ENCODE data around the gene SEC31A. TPM values are rescaled to one million over a fixed set of nuclear protein-coding genes. Genes with fewer than 3 reads are reported as not detected.

The SEC31A gene
- total and polyA plus RNA-seq, 2 experiments from 2014 or later, result 91.0 to 98.8 TPM

- TF ChIP-seq, protein P1, sequence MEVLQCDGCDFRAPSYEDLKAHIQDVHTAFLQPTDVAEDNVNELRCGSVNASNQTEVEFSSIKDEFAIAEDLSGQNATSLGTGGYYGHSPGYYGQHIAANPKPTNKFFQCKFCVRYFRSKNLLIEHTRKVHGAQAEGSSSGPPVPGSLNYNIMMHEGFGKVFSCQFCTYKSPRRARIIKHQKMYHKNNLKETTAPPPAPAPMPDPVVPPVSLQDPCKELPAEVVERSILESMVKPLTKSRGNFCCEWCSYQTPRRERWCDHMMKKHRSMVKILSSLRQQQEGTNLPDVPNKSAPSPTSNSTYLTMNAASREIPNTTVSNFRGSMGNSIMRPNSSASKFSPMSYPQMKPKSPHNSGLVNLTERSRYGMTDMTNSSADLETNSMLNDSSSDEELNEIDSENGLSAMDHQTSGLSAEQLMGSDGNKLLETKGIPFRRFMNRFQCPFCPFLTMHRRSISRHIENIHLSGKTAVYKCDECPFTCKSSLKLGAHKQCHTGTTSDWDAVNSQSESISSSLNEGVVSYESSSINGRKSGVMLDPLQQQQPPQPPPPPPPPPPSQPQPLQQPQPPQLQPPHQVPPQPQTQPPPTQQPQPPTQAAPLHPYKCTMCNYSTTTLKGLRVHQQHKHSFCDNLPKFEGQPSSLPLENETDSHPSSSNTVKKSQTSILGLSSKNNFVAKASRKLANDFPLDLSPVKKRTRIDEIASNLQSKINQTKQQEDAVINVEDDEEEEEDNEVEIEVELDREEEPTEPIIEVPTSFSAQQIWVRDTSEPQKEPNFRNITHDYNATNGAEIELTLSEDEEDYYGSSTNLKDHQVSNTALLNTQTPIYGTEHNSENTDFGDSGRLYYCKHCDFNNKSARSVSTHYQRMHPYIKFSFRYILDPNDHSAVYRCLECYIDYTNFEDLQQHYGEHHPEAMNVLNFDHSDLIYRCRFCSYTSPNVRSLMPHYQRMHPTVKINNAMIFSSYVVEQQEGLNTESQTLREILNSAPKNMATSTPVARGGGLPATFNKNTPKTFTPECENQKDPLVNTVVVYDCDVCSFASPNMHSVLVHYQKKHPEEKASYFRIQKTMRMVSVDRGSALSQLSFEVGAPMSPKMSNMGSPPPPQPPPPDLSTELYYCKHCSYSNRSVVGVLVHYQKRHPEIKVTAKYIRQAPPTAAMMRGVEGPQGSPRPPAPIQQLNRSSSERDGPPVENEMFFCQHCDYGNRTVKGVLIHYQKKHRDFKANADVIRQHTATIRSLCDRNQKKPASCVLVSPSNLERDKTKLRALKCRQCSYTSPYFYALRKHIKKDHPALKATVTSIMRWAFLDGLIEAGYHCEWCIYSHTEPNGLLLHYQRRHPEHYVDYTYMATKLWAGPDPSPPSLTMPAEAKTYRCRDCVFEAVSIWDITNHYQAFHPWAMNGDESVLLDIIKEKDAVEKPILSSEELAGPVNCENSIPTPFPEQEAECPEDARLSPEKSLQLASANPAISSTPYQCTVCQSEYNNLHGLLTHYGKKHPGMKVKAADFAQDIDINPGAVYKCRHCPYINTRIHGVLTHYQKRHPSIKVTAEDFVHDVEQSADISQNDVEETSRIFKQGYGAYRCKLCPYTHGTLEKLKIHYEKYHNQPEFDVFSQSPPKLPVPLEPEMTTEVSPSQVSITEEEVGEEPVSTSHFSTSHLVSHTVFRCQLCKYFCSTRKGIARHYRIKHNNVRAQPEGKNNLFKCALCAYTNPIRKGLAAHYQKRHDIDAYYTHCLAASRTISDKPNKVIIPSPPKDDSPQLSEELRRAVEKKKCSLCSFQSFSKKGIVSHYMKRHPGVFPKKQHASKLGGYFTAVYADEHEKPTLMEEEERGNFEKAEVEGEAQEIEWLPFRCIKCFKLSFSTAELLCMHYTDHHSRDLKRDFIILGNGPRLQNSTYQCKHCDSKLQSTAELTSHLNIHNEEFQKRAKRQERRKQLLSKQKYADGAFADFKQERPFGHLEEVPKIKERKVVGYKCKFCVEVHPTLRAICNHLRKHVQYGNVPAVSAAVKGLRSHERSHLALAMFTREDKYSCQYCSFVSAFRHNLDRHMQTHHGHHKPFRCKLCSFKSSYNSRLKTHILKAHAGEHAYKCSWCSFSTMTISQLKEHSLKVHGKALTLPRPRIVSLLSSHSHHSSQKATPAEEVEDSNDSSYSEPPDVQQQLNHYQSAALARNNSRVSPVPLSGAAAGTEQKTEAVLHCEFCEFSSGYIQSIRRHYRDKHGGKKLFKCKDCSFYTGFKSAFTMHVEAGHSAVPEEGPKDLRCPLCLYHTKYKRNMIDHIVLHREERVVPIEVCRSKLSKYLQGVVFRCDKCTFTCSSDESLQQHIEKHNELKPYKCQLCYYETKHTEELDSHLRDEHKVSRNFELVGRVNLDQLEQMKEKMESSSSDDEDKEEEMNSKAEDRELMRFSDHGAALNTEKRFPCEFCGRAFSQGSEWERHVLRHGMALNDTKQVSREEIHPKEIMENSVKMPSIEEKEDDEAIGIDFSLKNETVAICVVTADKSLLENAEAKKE (CRISPR knock-in tag; IDR thresholded peaks at IDR 0.05), result no peak
- TF ChIP-seq JUNB (IDR thresholded peaks at IDR 0.05; ENCODE audit: unreplicated experiment) (no peak), ETS1 (IDR thresholded peaks at IDR 0.05) (no peak), EZH2phosphoT487 (IDR thresholded peaks at IDR 0.05; ENCODE audit: unreplicated experiment) (no peak)
Observed at GRCh38 chr4:82905205-82905604, 14.3 kb upstream of the SEC31A start (continued).

- Histone ChIP-seq H3K36me3 (ENCODE audit: insufficient read depth) (peaks cover 28% of the 10 kb centered on the region), H3K27me3 (ENCODE audit: insufficient read depth) (no peaks in the 10 kb centered on the region), H2AFZ (no peak overlapping the region), H4K20me1 (replicated peaks; ENCODE audit: insufficient read depth) (no peaks in the 10 kb centered on the region; the same call in 1 of the 2 replicates), H3K4me3 (no peak overlapping the region), H3K4me2 (no peak overlapping the region), H3K79me2 (replicated peaks; ENCODE audit: insufficient read depth) (peaks cover 42% of the 10 kb centered on the region), H3K27ac (ENCODE audit: low read depth) (no peak overlapping the region), H3F3A (replicated peaks; ENCODE audit: low read depth) (peaks cover 5% of the 10 kb centered on the region), H3K4me1 (ENCODE audit: insufficient read depth) (no peaks in the 10 kb centered on the region), H3K9me2 (ENCODE audit: insufficient read depth) (no peaks in the 10 kb centered on the region)
- no peaks in the 10 kb centered on the region for H3K9me3 Mint-ChIP-seq
- no peak for DNase-seq (ENCODE audit: low spot score)
- no peak overlapping the region for H3K4me3 Mint-ChIP-seq
- H3K27me3 Mint-ChIP-seq (ENCODE audit: insufficient read depth, low read depth, poor library complexity), result peaks cover 2% of the 10 kb centered on the region
- no peak for ATAC-seq
- no peaks in the 10 kb centered on the region for H3K4me1 Mint-ChIP-seq
- H3K27ac Mint-ChIP-seq, result no peak overlapping the region
- peaks cover 17% of the 10 kb centered on the region for H3K36me3 Mint-ChIP-seq (ENCODE audit: low read depth)
- TF ChIP-seq ZNF114 (CRISPR knock-in tag; IDR thresholded peaks at IDR 0.05), result no peak
- no peak for TF ChIP-seq STAT1 (IDR thresholded peaks at IDR 0.05; ENCODE audit: unreplicated experiment)
- no peak for TF ChIP-seq ETS1 (IDR thresholded peaks at IDR 0.05)
- no peak for TF ChIP-seq CTCF (conservative IDR thresholded peaks at IDR 0.05; ENCODE audit: low read depth in 2 of 2)
- TF ChIP-seq JUNB (IDR thresholded peaks at IDR 0.05; ENCODE audit: unreplicated experiment), result no peak
- no peak for TF ChIP-seq ZNF331 (CRISPR knock-in tag; IDR thresholded peaks at IDR 0.05; ENCODE audit: low read depth)
- TF ChIP-seq EZH2 (IDR thresholded peaks at IDR 0.05; ENCODE audit: low read depth, unreplicated experiment), result no peak
- TF ChIP-seq NANOG (IDR thresholded peaks at IDR 0.05; ENCODE audit: borderline replicate concordance), result no peak
- TF ChIP-seq, protein P2, sequence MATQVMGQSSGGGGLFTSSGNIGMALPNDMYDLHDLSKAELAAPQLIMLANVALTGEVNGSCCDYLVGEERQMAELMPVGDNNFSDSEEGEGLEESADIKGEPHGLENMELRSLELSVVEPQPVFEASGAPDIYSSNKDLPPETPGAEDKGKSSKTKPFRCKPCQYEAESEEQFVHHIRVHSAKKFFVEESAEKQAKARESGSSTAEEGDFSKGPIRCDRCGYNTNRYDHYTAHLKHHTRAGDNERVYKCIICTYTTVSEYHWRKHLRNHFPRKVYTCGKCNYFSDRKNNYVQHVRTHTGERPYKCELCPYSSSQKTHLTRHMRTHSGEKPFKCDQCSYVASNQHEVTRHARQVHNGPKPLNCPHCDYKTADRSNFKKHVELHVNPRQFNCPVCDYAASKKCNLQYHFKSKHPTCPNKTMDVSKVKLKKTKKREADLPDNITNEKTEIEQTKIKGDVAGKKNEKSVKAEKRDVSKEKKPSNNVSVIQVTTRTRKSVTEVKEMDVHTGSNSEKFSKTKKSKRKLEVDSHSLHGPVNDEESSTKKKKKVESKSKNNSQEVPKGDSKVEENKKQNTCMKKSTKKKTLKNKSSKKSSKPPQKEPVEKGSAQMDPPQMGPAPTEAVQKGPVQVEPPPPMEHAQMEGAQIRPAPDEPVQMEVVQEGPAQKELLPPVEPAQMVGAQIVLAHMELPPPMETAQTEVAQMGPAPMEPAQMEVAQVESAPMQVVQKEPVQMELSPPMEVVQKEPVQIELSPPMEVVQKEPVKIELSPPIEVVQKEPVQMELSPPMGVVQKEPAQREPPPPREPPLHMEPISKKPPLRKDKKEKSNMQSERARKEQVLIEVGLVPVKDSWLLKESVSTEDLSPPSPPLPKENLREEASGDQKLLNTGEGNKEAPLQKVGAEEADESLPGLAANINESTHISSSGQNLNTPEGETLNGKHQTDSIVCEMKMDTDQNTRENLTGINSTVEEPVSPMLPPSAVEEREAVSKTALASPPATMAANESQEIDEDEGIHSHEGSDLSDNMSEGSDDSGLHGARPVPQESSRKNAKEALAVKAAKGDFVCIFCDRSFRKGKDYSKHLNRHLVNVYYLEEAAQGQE (IDR thresholded peaks at IDR 0.05; ENCODE audit: unreplicated experiment), result no peak
- TF ChIP-seq POLR2AphosphoS5 (IDR thresholded peaks at IDR 0.05; ENCODE audit: low read depth), result no peak
Observed at GRCh38 chr4:82903737-82904136, 12.8 kb upstream of the SEC31A start.

Data from GM23338 (cell line).